WTC11 (cell line): ENCODE results near the gene AFF3. TPM values are rescaled to one million over a fixed set of nuclear protein-coding genes. Genes with fewer than 3 reads are reported as not detected.
"Not testable (repeated sequence)": the region's sequence is repeated elsewhere in the genome, so short reads cannot be mapped to it uniquely, and the experiment has no call there.

Source experiments
- ATAC-seq: fragments of 200-7000 bp; cut with Tn5 transposase; 2 replicates; pipeline ENCODE4 v1.10.0; 2021; ENCODE audit warnings: mild to moderate bottlenecking, moderate library complexity
- CTCF ChIA-PET: fragments of 300-600 bp; sonication (Branson Sonifier 250); formaldehyde crosslinking; loops from one replicate; lab custom pipeline; 2021; ENCODE audit warnings: antibody characterized with exemption; lab: Charles Lee
- POLR2A ChIA-PET: fragments of 350-600 bp; sonication (Branson Sonifier 250); formaldehyde crosslinking; loops from one replicate; lab custom pipeline; 2021; ENCODE audit warnings: antibody characterized with exemption; lab: Charles Lee
- DNase-seq: peaks from one replicate; pipeline ENCODE4 v3.0.0; 2021; ENCODE audit warnings: low spot score
- H3K27ac Mint-ChIP-seq: 2 replicates; pipeline ENCODE4 v1.8.0; 2021; ENCODE audit warnings: mixed read lengths
- H3K27me3 Mint-ChIP-seq: 2 replicates; pipeline ENCODE4 v1.8.0; 2021; ENCODE audit warnings: low read depth, mild to moderate bottlenecking, moderate library complexity, mixed read lengths
- H3K36me3 Mint-ChIP-seq: 2 replicates; pipeline ENCODE4 v1.8.0; 2021; ENCODE audit warnings: mixed read lengths
- H3K4me1 Mint-ChIP-seq: 2 replicates; pipeline ENCODE4 v1.8.0; 2022; ENCODE audit warnings: mixed read lengths
- H3K4me3 Mint-ChIP-seq: 2 replicates; pipeline ENCODE4 v1.8.0; 2021; ENCODE audit warnings: mild to moderate bottlenecking, moderate library complexity, mixed read lengths
- H3K9me3 Mint-ChIP-seq: 2 replicates; pipeline ENCODE4 v1.8.0; 2021; ENCODE audit warnings: mixed read lengths
- ATF1 ChIP-seq: sonication (generic); formaldehyde crosslinking; IDR thresholded peaks from 2 replicates; pipeline ENCODE4 v1.8.1; 2023; ENCODE audit warnings: mild to moderate bottlenecking, moderate library complexity, missing genetic modification reagents
- CREM ChIP-seq: sonication (generic); formaldehyde crosslinking; IDR thresholded peaks from 2 replicates; pipeline ENCODE4 v1.8.1; 2022; ENCODE audit warnings: mild to moderate bottlenecking, missing genetic modification reagents, moderate library complexity
- E2F1 ChIP-seq: sonication (generic); formaldehyde crosslinking; IDR thresholded peaks from 2 replicates; pipeline ENCODE4 v1.8.0; 2022; ENCODE audit warnings: mild to moderate bottlenecking, missing genetic modification reagents
- EMX1 ChIP-seq: fragments of 250-450 bp; sonication (Bioruptor Pico); IDR thresholded peaks from 2 replicates; pipeline ENCODE4 v1.8.0; 2021; ENCODE audit warnings: mild to moderate bottlenecking
- ESRRA ChIP-seq: sonication (generic); formaldehyde crosslinking; IDR thresholded peaks from 2 replicates; pipeline ENCODE4 v1.8.1; 2022; ENCODE audit warnings: mild to moderate bottlenecking, missing genetic modification reagents, borderline replicate concordance
- FOXJ3 ChIP-seq: sonication (generic); formaldehyde crosslinking; IDR thresholded peaks from 2 replicates; pipeline ENCODE4 v1.9.0; 2021; ENCODE audit warnings: missing genetic modification reagents, mild to moderate bottlenecking, borderline replicate concordance
- FOXP1 ChIP-seq: sonication (generic); formaldehyde crosslinking; IDR thresholded peaks from 2 replicates; pipeline ENCODE4 v1.8.0; 2022; ENCODE audit warnings: missing genetic modification reagents, mild to moderate bottlenecking, moderate library complexity, borderline replicate concordance
- GTF2I ChIP-seq: fragments of 250-450 bp; sonication (Bioruptor Pico); conservative IDR thresholded peaks from 2 replicates; pipeline ENCODE4 v1.4.0; 2021; ENCODE audit warnings: mild to moderate bottlenecking
- MAX ChIP-seq: sonication (generic); formaldehyde crosslinking; IDR thresholded peaks from 2 replicates; pipeline ENCODE4 v1.8.0; 2022; ENCODE audit warnings: mild to moderate bottlenecking, missing genetic modification reagents
- MYBL2 ChIP-seq: sonication (generic); formaldehyde crosslinking; IDR thresholded peaks from 2 replicates; pipeline ENCODE4 v1.8.1; 2023; ENCODE audit warnings: mild to moderate bottlenecking, moderate library complexity, missing genetic modification reagents
- NR3C1 ChIP-seq: sonication (generic); formaldehyde crosslinking; conservative IDR thresholded peaks from 2 replicates; pipeline ENCODE4 v1.8.1; 2023; ENCODE audit warnings: low read depth, mild to moderate bottlenecking, missing genetic modification reagents
- PRRX2 ChIP-seq: fragments of 250-450 bp; sonication (Bioruptor Pico); IDR thresholded peaks from 2 replicates; pipeline ENCODE4 v1.8.0; 2021; ENCODE audit warnings: mild to moderate bottlenecking
- ZBTB43 ChIP-seq: sonication (generic); formaldehyde crosslinking; IDR thresholded peaks from 2 replicates; pipeline ENCODE4 v1.8.1; 2023; ENCODE audit warnings: mild to moderate bottlenecking, missing genetic modification reagents
- ZMAT4 ChIP-seq: fragments of 250-450 bp; sonication (Bioruptor Pico); IDR thresholded peaks from 2 replicates; pipeline ENCODE4 v1.9.0; 2021; ENCODE audit warnings: mild to moderate bottlenecking
- ZNF232 ChIP-seq: sonication (generic); formaldehyde crosslinking; IDR thresholded peaks from 2 replicates; pipeline ENCODE4 v1.8.0; 2022; ENCODE audit warnings: mild to moderate bottlenecking, missing genetic modification reagents
- ZNF416 ChIP-seq: fragments of 250-450 bp; sonication (Bioruptor Pico); IDR thresholded peaks from 2 replicates; pipeline ENCODE4 v1.9.0; 2021; ENCODE audit warnings: mild to moderate bottlenecking, inconsistent platforms
- ZNF425 ChIP-seq: fragments of 250-450 bp; sonication (Bioruptor Pico); conservative IDR thresholded peaks from 2 replicates; pipeline ENCODE4 v1.9.0; 2021; ENCODE audit warnings: mild to moderate bottlenecking
- ZNF671 ChIP-seq: fragments of 250-450 bp; sonication (Bioruptor Pico); IDR thresholded peaks from 2 replicates; pipeline ENCODE4 v1.8.0; 2021; ENCODE audit warnings: mild to moderate bottlenecking
- ZSCAN18 ChIP-seq: fragments of 250-450 bp; sonication (Bioruptor Pico); IDR thresholded peaks from 2 replicates; pipeline ENCODE4 v2.1.2; 2022; ENCODE audit warnings: mild to moderate bottlenecking, moderate library complexity
- total RNA-seq: library from RNA; stranded (reverse); gene quantifications from 3 replicates; pipeline ENCODE4 v1.2.3, GENCODE V29; 2021

Gene AFF3
- total RNA-seq, 1 experiment from 2014 or later: 1.2 TPM

- no peak for TF ChIP-seq ESRRA
These were observed 366.8 kb downstream of the AFF3 start (continued) for GRCh38 chr2:99775585-99775984.

- ATAC-seq, H3K4me3 Mint-ChIP-seq, H3K27me3 Mint-ChIP-seq, DNase-seq, H3K27ac Mint-ChIP-seq, H3K4me1 Mint-ChIP-seq, POLR2A ChIA-PET: not testable (repeated sequence)
- CTCF ChIA-PET: interaction anchor here (0.7 kb wide), 1 partner anchor 468 kb away, joined by 3 read pairs; no protein-coding TSS in a partner anchor
- Mint-ChIP-seq H3K9me3 (peaks cover 24% of the 10 kb centered on the region), H3K36me3 (peaks cover 11% of the 10 kb centered on the region)
These were observed 368.7 kb downstream of the AFF3 start for GRCh38 chr2:99773642-99774041.

GRCh38 chr2:99772591-99773331 is 369.6 kb downstream of the AFF3 start:
- TF ChIP-seq FOXP1 (no peak), ZBTB43 (CRISPR knock-in tag) (no peak), ATF1 (CRISPR knock-in tag) (no peak), CREM (CRISPR knock-in tag) (no peak), NR3C1 (CRISPR knock-in tag) (no peak), MYBL2 (CRISPR knock-in tag) (no peak), PRRX2 (CRISPR knock-in tag) (no peak)
- Mint-ChIP-seq H3K27me3 (no peaks in the 10 kb centered on the region), H3K4me1 (peaks cover 4% of the 10 kb centered on the region; the same call in 1 of the 2 replicates), H3K36me3 (0 out of 2 replicates have a peak, but pooled peaks cover 4% of the 10 kb centered on the region), H3K27ac (no peak overlapping the region), H3K9me3 (peaks cover 17% of the 10 kb centered on the region), H3K4me3 (no peak overlapping the region)
- CTCF ChIA-PET: interaction anchor here (0.7 kb wide), 1 partner anchor 469 kb away, joined by 3 read pairs; no protein-coding TSS in a partner anchor
- POLR2A ChIA-PET: no interaction called here
- DNase-seq (no peak), ATAC-seq (no peak)

GRCh38 chr2:99771681-99772333 is 370.6 kb downstream of the AFF3 start:
- H3K27me3 Mint-ChIP-seq: peaks cover 5% of the 10 kb centered on the region
- POLR2A ChIA-PET: no interaction called here
- H3K27ac Mint-ChIP-seq: no peak overlapping the region
- H3K4me1 Mint-ChIP-seq: peaks cover 4% of the 10 kb centered on the region; the same call in 1 of the 2 replicates
- ATAC-seq (no peak), DNase-seq (no peak)
- TF ChIP-seq ZNF416 (CRISPR knock-in tag): no peak
- TF ChIP-seq GTF2I (CRISPR knock-in tag): no peak
- no peak for TF ChIP-seq ZMAT4 (CRISPR knock-in tag)
- no peak for TF ChIP-seq MAX
- TF ChIP-seq ZNF671 (CRISPR knock-in tag): no peak
- no peak for TF ChIP-seq ZNF232 (CRISPR knock-in tag)
- no peak for TF ChIP-seq ZSCAN18 (CRISPR knock-in tag)
- no peak for TF ChIP-seq FOXJ3
- TF ChIP-seq ZNF425: no peak
- TF ChIP-seq EMX1 (CRISPR knock-in tag): no peak
- no peak for TF ChIP-seq E2F1
- CTCF ChIA-PET: no interaction called here
- peaks cover 20% of the 10 kb centered on the region for H3K9me3 Mint-ChIP-seq
- H3K4me3 Mint-ChIP-seq: no peak overlapping the region
- 0 out of 2 replicates have a peak, but pooled peaks cover 4% of the 10 kb centered on the region for H3K36me3 Mint-ChIP-seq
